Skin of body (tissue), 2 donors: ENCODE results near the gene TLE5. TPM values are rescaled to one million over a fixed set of nuclear protein-coding genes. Genes with fewer than 3 reads are reported as not detected.
"Not testable (repeated sequence)": the region's sequence is repeated elsewhere in the genome, so short reads cannot be mapped to it uniquely, and the experiment has no call there.

Experiments
- DNase-seq: peaks from one replicate; lab custom pipeline; 2025; lab: John Stamatoyannopoulos, UW
- total RNA-seq: library from RNA; depleted of rRNA; stranded (reverse); fragments of >200 nt; gene quantifications from one replicate; pipeline ENCODE4 v1.2.3, GENCODE V29; 2014

TLE5 gene
- total RNA-seq, 1 donor from 2014 or later: 69.0 TPM

- no peak for DNase-seq
Observed at GRCh38 chr19:3027981-3028304, 34.4 kb downstream of the TLE5 start.

GRCh38 chr19:3027292-3027691 is 35.0 kb downstream of the TLE5 start:
- DNase-seq: no peak

DNA sequence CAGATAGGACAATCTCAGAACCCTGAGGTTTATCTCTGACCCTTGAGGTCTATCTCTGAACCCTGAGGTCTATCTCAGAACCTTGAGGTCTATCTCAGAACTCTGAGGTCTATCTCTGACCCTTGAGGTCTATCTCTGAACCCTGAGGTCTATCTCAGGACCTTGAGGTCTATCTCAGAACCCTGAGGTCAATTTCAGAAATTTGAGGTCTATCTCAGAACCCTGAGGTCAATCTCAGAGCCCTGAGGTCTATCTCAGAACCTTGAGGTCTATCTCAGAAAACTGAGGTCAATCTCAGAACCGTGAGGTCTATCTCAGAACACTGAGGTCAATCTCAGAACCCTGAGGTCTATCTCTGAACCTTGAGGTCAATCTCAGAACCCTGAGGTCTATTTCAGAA is 35.5 kb downstream of the TLE5 start:
- no peak for DNase-seq

DNA sequence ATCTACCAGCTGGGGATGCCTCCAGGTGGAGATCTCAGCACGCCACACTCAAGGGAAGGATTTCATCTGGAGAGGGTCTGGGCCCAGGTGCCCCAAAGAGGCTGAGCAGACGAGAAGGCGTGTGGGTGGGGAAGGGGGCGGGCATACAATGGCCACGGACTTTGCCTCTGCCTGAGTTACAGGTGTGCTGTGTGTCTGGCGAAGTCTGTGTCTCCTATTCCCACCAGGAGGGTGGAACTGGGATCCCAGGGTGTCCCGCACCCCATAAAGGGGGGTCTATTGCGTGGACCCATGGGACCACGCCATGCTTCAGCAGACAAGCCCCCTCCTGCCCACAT is 36.8 kb downstream of the TLE5 start:
- no peak for DNase-seq

DNA sequence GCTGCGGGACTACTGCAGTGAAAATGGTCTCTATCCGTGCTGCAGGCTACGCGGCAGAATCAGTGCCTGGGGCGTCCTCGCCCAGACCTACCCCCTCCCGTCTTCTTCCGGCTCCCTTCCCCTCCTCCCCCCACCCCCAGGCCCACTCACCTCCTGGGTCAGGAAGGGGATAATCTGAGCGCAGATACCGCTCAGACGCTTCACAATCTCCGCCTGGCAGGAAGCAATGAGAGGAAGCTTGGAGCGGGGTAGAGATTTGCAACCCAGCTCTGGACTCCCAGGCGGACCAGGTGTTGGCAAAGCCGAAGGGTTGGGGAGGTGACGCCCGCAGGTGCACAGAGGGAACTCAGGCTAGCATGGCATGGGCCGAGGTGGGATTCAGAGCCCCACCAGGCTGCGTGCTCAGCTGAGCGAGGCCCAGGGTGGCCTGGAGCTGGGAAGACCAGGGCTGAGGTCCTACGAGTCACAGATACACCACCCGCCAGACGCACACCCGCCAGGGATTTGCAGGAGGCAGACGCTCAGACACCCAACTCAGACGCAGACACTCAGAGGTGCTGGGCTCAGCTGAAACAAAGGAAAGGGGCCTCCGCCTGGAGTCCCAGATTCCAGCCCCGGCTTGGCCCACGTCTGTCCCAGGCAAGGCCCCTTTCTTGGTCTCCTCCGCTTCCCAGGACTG is 37.3 kb downstream of the TLE5 start:
- no peak for DNase-seq

DNA sequence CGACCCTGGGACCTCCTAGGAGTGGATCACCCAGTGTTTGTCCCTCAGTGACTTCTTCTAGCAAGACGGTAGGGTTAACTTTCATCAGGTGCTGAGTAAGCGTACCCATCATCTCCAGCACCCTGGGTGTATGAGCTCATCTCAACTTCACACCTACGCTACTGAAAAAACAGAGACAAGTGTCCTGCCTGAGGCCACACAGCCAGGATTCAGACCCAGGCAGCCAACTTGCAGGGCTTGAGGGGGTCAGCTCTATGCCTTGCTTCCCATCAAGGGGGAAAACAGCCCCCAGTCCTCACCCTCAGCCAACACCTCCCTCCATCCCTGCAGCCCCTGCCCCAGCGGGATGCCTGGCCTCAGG is 37.8 kb downstream of the TLE5 start:
- DNase-seq: no peak

DNA sequence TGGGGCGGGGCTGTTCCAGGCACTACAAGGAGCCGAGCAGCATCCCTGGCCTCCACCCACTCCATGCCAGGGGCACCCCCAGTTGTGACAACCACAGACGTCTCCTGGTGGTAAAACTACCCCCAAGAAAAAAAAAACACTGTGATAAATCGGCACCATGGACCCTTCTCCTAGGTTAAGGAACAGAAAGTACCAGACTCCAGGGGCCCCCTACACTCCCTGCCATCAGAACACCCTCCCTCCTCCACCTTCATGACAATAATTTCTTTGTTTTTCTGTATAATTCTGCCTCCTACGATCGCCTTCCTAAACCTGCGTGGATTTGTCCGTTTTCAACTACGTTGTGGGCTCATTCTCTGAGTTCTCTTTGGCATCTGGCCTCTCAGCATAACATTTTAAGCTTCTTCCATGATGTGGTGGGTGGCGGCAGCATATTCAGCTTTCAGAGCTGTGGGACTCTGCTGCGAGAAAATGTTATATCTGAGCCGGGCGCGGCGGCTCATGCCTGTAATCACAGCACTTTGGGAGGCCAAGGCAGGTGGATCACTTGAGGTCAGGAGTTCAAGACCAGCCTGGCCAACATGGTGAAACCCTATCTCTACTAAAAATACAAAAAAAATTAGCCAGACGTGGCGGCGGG is 41.9 kb downstream of the TLE5 start:
- DNase-seq: no peak

DNA sequence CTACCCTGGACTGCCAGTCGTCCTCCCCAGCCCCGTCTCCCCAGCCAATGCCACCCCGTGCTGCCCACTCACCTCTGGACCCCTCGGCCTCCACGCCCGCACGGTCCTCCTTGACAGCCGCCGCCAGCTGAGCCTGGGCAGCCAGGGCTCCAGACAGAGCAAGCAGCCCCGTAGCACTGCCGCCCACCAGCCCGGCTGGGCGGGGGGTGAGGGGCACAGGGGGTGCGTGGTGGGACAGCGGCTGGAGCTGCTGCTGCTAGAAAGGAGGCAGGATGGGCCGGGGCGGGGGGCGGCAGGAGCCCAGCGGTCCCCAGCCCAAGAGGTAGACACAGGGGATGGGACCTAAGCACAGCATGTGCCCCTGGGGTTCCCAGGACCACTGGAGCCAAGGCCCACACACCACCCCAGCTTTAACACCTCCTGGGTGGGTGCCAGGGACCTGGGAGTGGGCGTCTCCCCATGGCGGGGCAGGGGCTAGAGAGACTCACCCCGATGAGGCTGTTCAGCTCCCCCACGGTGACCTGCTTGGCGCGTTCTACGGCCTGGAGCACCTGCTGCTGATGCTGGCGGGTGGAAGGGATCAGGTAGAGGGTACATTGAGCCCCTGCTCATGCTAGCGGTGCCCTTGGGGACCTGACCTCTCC is 43.0 kb downstream of the TLE5 start:
- no peak for DNase-seq

DNA sequence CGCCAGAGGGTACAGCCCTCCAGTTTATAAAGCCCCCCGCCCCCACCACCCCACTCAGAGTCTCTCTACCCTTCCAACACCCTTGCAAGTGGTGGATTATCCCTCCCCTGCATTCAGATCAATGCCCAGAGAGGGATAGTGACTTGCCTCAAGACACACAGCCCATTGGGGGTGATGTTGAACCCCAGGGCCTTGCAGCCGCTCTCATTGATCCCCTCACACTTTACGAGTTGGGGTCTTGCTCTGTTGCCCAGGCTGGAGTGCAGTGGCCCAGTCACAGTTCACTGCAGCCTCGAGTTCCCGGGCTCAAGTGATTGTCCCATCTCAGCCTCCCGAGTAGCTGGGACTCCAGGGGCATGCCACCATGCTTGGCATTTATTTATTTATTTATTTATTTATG is 44.4 kb downstream of the TLE5 start:
- DNase-seq: no peak

GRCh38 chr19:3015126-3016057 is 46.9 kb downstream of the TLE5 start:
- DNase-seq: no peak

GRCh38 chr19:3014135-3014534 is 48.2 kb downstream of the TLE5 start:
- no peak for DNase-seq

- DNase-seq: no peak
Observed at GRCh38 chr19:3013263-3013725, 49.0 kb downstream of the TLE5 start.

GRCh38 chr19:3012621-3013262 is 49.6 kb downstream of the TLE5 start:
- DNase-seq: no peak

DNA sequence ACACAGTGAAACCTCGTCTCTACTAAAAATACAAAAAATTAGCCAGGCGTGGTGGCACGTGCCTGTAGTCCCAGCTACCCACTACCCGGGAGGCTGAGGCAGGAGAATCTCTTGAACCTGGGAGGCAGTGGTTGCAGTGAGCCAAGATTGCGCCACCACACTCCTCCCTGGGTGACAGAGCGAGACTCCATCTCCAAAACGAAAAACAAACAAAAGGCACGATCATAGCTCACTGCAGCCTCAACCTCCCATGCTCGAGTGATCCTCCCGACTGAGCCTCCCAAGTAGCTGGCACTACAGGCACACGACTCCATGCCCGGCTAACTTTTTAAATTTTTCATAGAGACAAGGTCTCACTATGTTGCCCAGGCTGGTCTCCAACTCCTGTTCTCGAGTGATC is 50.2 kb downstream of the TLE5 start:
- DNase-seq: not testable (repeated sequence)

- no peak for DNase-seq
Observed at GRCh38 chr19:3010871-3011270, 51.4 kb downstream of the TLE5 start.

- DNase-seq: no peak
Observed at GRCh38 chr19:3008994-3009393, 53.3 kb downstream of the TLE5 start.

DNA sequence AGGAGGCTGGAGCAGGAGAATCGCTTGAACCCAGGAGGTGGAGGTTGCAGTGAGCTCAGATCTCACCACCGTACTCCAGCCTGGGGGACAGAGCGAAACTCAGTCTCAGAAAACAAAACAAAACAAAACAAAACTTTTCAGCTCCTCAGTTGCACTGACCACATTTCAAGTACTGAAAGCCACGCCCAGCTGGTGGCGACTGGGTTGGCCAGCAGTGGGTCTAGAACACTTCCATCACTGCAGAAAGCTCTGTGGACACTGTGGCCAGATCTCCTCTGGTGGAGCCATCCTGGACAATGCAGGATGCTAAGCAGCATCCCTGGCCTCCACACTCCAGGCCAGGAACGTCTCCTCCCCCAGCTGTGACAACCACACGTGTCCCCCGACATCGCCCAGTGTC is 54.3 kb downstream of the TLE5 start:
- no peak for DNase-seq

- no peak for DNase-seq
Observed at GRCh38 chr19:3006075-3006767, 56.1 kb downstream of the TLE5 start.

GRCh38 chr19:3005345-3005744 is 57.0 kb downstream of the TLE5 start:
- no peak for DNase-seq

DNA sequence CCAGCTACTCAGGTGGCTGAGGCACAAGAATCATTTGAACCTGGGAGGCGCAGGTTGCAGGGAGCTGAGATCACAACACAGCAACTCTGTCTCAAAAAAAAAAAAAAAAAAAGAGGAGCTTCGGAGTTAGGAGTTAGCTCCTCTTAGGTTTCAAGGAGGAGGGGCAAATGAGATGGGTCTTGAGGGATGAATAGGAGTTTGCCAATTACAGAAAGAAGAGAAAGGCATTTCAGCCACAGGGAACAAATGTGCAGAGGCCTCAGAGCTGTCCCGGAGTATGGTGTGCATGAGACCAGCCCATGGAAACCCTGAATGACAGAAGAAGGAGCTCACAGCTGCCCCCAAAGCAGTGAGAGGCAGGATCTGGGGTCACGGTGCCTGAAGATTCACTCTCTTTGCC is 57.8 kb downstream of the TLE5 start:
- DNase-seq: no peak

DNA sequence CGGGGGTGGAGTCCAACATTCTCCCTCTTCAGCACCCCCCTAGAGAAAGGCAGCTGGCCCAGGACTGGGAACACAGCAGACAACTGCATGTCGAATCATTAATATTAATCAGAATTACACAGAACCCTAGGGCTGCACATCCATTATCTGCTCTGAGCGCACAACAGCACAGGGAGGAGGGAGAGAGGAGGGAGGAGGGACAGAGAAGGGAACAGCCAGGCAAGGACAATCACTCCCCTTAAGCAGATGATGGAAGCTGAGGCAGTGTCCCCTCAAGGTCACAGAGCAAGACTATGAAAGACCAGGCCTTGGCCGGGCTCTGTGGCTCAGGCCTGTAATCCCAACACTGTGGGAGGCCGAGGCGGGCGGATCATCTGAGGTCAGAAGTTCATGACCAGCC is 59.2 kb downstream of the TLE5 start:
- DNase-seq: no peak
